Measurements from ENCODE around the gene ATP6V0A1. TPM values are rescaled to one million over a fixed set of nuclear protein-coding genes. Genes with fewer than 3 reads are reported as not detected.
"Not testable (repeated sequence)": the region's sequence is repeated elsewhere in the genome, so short reads cannot be mapped to it uniquely, and the experiment has no call there.

ATP6V0A1 gene
- total RNA-seq, 2 donors from 2014 or later = 15.4 to 18.5 TPM

GRCh38 chr17:42536048-42536371 lies 77.3 kb downstream of the ATP6V0A1 start, which contains the start of gene NAGLU:
NAGLU (plus strand) TSS chr17:42536241; CDS start chr17:42536273, 32 bp downstream.
- H3K27me3 Mint-ChIP-seq = peaks cover 5% of the 10 kb centered on the region
- ATAC-seq = peak; percentile 84
- DNase-seq = peak; percentile 64 to 71 (median 66)
- peaks cover 31% of the 10 kb centered on the region for H3K4me1 Mint-ChIP-seq
- H3K27ac Mint-ChIP-seq = peak within 1 kb of the TSS; percentile 91
- no peaks in the 10 kb centered on the region for H3K9me3 ChIP-seq (ENCODE audit: control insufficient read depth, low read length, poor library complexity, severe bottlenecking)
- H3K36me3 Mint-ChIP-seq (ENCODE audit: low read depth) = no peaks in the 10 kb centered on the region
- peak within 1 kb of the TSS; percentile 88 for H3K4me3 Mint-ChIP-seq

- H3K27me3 Mint-ChIP-seq = peaks cover 5% of the 10 kb centered on the region
- H3K4me1 Mint-ChIP-seq = peaks cover 33% of the 10 kb centered on the region
- H3K4me3 Mint-ChIP-seq = peak overlapping the region; percentile 88
- no peaks in the 10 kb centered on the region for H3K9me3 ChIP-seq (ENCODE audit: control insufficient read depth, low read length, poor library complexity, severe bottlenecking)
- H3K36me3 Mint-ChIP-seq (ENCODE audit: low read depth) = no peaks in the 10 kb centered on the region
- H3K27ac Mint-ChIP-seq = peak overlapping the region; percentile 24
- ATAC-seq (peak; percentile 70), DNase-seq (peak; percentile 35 to 63 (median 60))
Observed at GRCh38 chr17:42536372-42537155, 77.9 kb downstream of the ATP6V0A1 start.

- Mint-ChIP-seq H3K27ac (peak overlapping the region; percentile 24), H3K4me3 (peak overlapping the region; percentile 88), H3K27me3 (peaks cover 5% of the 10 kb centered on the region), H3K4me1 (peaks cover 30% of the 10 kb centered on the region), H3K36me3 (ENCODE audit: low read depth) (no peaks in the 10 kb centered on the region)
- H3K9me3 ChIP-seq (ENCODE audit: control insufficient read depth, low read length, poor library complexity, severe bottlenecking) = no peaks in the 10 kb centered on the region
- DNase-seq = no peak
- ATAC-seq = no peak
Observed at GRCh38 chr17:42537156-42537805, 78.6 kb downstream of the ATP6V0A1 start.

GRCh38 chr17:42537826-42538451 lies 79.3 kb downstream of the ATP6V0A1 start:
- no peak overlapping the region for H3K27ac Mint-ChIP-seq
- peaks cover 5% of the 10 kb centered on the region for H3K27me3 Mint-ChIP-seq
- peaks cover 30% of the 10 kb centered on the region for H3K4me1 Mint-ChIP-seq
- no peak for DNase-seq
- H3K4me3 Mint-ChIP-seq = peak overlapping the region; percentile 84
- H3K36me3 Mint-ChIP-seq (ENCODE audit: low read depth) = no peaks in the 10 kb centered on the region
- ATAC-seq = no peak
- H3K9me3 ChIP-seq (ENCODE audit: control insufficient read depth, low read length, poor library complexity, severe bottlenecking) = no peaks in the 10 kb centered on the region

GRCh38 chr17:42538482-42538881 lies 79.8 kb downstream of the ATP6V0A1 start:
- Mint-ChIP-seq H3K27me3 (peaks cover 3% of the 10 kb centered on the region), H3K4me3 (peak overlapping the region; percentile 84), H3K4me1 (peaks cover 28% of the 10 kb centered on the region), H3K27ac (no peak overlapping the region), H3K36me3 (ENCODE audit: low read depth) (no peaks in the 10 kb centered on the region)
- no peaks in the 10 kb centered on the region for H3K9me3 ChIP-seq (ENCODE audit: control insufficient read depth, low read length, poor library complexity, severe bottlenecking)
- DNase-seq (no peak), ATAC-seq (no peak)

GRCh38 chr17:42540558-42540957 lies 81.9 kb downstream of the ATP6V0A1 start:
- Mint-ChIP-seq H3K4me3 (peak overlapping the region; percentile 41), H3K27ac (peak overlapping the region; percentile 39), H3K4me1 (peaks cover 24% of the 10 kb centered on the region)
- ATAC-seq; H3K9me3 ChIP-seq (ENCODE audit: control insufficient read depth, low read length, poor library complexity, severe bottlenecking); H3K27me3 Mint-ChIP-seq; H3K36me3 Mint-ChIP-seq (ENCODE audit: low read depth); DNase-seq: not testable (repeated sequence)

- DNase-seq = no peak
- Mint-ChIP-seq H3K4me3 (peak overlapping the region; percentile 60), H3K36me3 (ENCODE audit: low read depth) (no peaks in the 10 kb centered on the region), H3K27me3 (no peaks in the 10 kb centered on the region), H3K27ac (peak overlapping the region; percentile 39), H3K4me1 (peaks cover 21% of the 10 kb centered on the region)
- peak; percentile 23 for ATAC-seq
- H3K9me3 ChIP-seq (ENCODE audit: control insufficient read depth, low read length, poor library complexity, severe bottlenecking) = no peaks in the 10 kb centered on the region
Observed at GRCh38 chr17:42541041-42541833, 82.6 kb downstream of the ATP6V0A1 start.

GRCh38 chr17:42543190-42544079 lies 84.8 kb downstream of the ATP6V0A1 start:
- DNase-seq (no peak), ATAC-seq (no peak)
- Mint-ChIP-seq H3K27ac (no peak overlapping the region), H3K36me3 (ENCODE audit: low read depth) (no peaks in the 10 kb centered on the region), H3K4me3 (no peak overlapping the region), H3K4me1 (peaks cover 17% of the 10 kb centered on the region), H3K27me3 (no peaks in the 10 kb centered on the region)
- no peaks in the 10 kb centered on the region for H3K9me3 ChIP-seq (ENCODE audit: control insufficient read depth, low read length, poor library complexity, severe bottlenecking)

- no peak for ATAC-seq
- no peak overlapping the region for H3K4me3 Mint-ChIP-seq
- H3K9me3 ChIP-seq (ENCODE audit: control insufficient read depth, low read length, poor library complexity, severe bottlenecking) = no peaks in the 10 kb centered on the region
- no peaks in the 10 kb centered on the region for H3K36me3 Mint-ChIP-seq (ENCODE audit: low read depth)
- no peaks in the 10 kb centered on the region for H3K27me3 Mint-ChIP-seq
- no peak for DNase-seq
- no peak overlapping the region for H3K27ac Mint-ChIP-seq
- H3K4me1 Mint-ChIP-seq = peaks cover 20% of the 10 kb centered on the region
Observed at GRCh38 chr17:42544874-42545283, 86.2 kb downstream of the ATP6V0A1 start.

GRCh38 chr17:42545755-42546505 lies 87.3 kb downstream of the ATP6V0A1 start:
- not testable (repeated sequence) for H3K9me3 ChIP-seq (ENCODE audit: control insufficient read depth, low read length, poor library complexity, severe bottlenecking); H3K27me3 Mint-ChIP-seq; ATAC-seq; H3K27ac Mint-ChIP-seq; H3K4me3 Mint-ChIP-seq; H3K36me3 Mint-ChIP-seq (ENCODE audit: low read depth); DNase-seq
- H3K4me1 Mint-ChIP-seq = peaks cover 19% of the 10 kb centered on the region

GRCh38 chr17:42547001-42547461 lies 88.4 kb downstream of the ATP6V0A1 start:
- no peaks in the 10 kb centered on the region for H3K9me3 ChIP-seq (ENCODE audit: control insufficient read depth, low read length, poor library complexity, severe bottlenecking)
- H3K36me3 Mint-ChIP-seq (ENCODE audit: low read depth) = peaks cover 2% of the 10 kb centered on the region
- ATAC-seq = no peak
- DNase-seq = no peak
- H3K4me1 Mint-ChIP-seq = peaks cover 14% of the 10 kb centered on the region
- no peaks in the 10 kb centered on the region for H3K27me3 Mint-ChIP-seq
- peak overlapping the region; percentile 67 for H3K4me3 Mint-ChIP-seq
- H3K27ac Mint-ChIP-seq = no peak overlapping the region
